Suprapubic skin (tissue), 4 donors: ENCODE measurements around the gene C14orf39. TPM values are rescaled to one million over a fixed set of nuclear protein-coding genes. Genes with fewer than 3 reads are reported as not detected.
"Not testable (repeated sequence)": the region's sequence is repeated elsewhere in the genome, so short reads cannot be mapped to it uniquely, and the experiment has no call there.

Experiments
- DNase-seq, 2 donors: peaks; one replicate each; pipeline ENCODE4 v3.0.0-alpha.2; 2019; ENCODE audit warnings: low spot score in 2 of 2
- H3K27ac ChIP-seq: fragments of 200-600 bp; sonication (generic); one replicate; pipeline ENCODE4 v1.5.1; 2019
- H3K27me3 ChIP-seq: fragments of 200-600 bp; sonication (generic); one replicate; pipeline ENCODE4 v1.5.1; 2019
- H3K36me3 ChIP-seq: fragments of 200-600 bp; sonication (generic); one replicate; pipeline ENCODE4 v1.5.1; 2019
- H3K4me1 ChIP-seq: fragments of 200-600 bp; sonication (generic); one replicate; pipeline ENCODE4 v1.5.1; 2019
- H3K4me3 ChIP-seq: fragments of 200-600 bp; sonication (generic); one replicate; pipeline ENCODE4 v1.5.1; 2019; ENCODE audit warnings: mild to moderate bottlenecking
- H3K9me3 ChIP-seq: fragments of 200-600 bp; sonication (generic); one replicate; pipeline ENCODE4 v1.5.1; 2019
- EP300 ChIP-seq: sonication (generic); formaldehyde crosslinking; IDR thresholded peaks from one replicate; pipeline ENCODE4 v1.6.1; 2017; ENCODE audit warnings: antibody characterized with exemption
- POLR2A ChIP-seq, 2 donors: fragments of 450-650 bp; IDR thresholded peaks; one replicate each; pipeline ENCODE4 v1.6.1; 2017; ENCODE audit warnings: antibody characterized with exemption in 2 of 2, mild to moderate bottlenecking in 2 of 2, moderate library complexity in 2 of 2
- POLR2AphosphoS5 ChIP-seq, 3 donors: sonication (generic); formaldehyde crosslinking; IDR thresholded peaks; one replicate each; pipeline ENCODE4 v1.6.1; 2017; ENCODE audit warnings: antibody characterized with exemption in 3 of 3
- WGBS: methylation state at CpG from one replicate; pipeline ENCODE4 v1.1.5; 2018; 5-methylcytosine and 5-hydroxymethylcytosine counted together
- total RNA-seq, 4 donors: library from RNA; depleted of rRNA; stranded (reverse); fragments of >200 nt; gene quantifications; one replicate each; pipeline ENCODE4 v1.1.0, GENCODE V29; 2016
- TF ChIP-seq, protein P1 (sequence below), 2 donors: fragments of 200-600 bp in 1 of 2; fragments of 450-650 bp in 1 of 2; sonication (generic) in 1 of 2; IDR thresholded peaks; one replicate each; pipeline ENCODE4 v1.5.1; 2016 to 2019; ENCODE audit warnings: antibody characterized with exemption in 2 of 2, mild to moderate bottlenecking in 1 of 2, moderate library complexity in 1 of 2

Gene C14orf39
- total RNA-seq, 4 donors from 2014 or later = not detected

DNA sequence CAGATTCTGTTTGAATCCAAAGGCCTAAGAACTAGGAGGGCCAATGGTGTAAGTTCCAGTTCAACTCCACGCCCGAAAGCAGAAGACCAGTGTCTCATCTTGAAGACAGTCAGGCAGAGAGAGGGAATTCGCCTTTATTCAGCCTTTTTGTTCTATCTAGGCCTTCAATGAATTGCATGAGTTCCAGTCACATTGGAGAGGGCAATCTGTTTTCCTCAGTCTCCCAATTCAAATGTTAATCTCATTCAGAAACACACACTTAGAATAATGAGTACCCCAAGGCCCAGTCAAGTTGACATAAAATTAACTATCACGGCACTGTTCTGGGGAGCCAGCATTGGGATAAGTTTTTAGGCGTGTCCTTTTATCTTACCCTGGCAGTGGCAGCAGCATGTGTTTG lies 65.8 kb downstream of the C14orf39 start:
- Histone ChIP-seq H3K9me3 (no peaks in the 10 kb centered on the region), H3K4me3 (no peak overlapping the region), H3K27me3 (no peaks in the 10 kb centered on the region), H3K27ac (no peak overlapping the region), H3K36me3 (no peaks in the 10 kb centered on the region), H3K4me1 (no peaks in the 10 kb centered on the region)
- WGBS = 91% methylated on average over 5 of the region's 5 CpGs
- TF ChIP-seq, protein P1, sequence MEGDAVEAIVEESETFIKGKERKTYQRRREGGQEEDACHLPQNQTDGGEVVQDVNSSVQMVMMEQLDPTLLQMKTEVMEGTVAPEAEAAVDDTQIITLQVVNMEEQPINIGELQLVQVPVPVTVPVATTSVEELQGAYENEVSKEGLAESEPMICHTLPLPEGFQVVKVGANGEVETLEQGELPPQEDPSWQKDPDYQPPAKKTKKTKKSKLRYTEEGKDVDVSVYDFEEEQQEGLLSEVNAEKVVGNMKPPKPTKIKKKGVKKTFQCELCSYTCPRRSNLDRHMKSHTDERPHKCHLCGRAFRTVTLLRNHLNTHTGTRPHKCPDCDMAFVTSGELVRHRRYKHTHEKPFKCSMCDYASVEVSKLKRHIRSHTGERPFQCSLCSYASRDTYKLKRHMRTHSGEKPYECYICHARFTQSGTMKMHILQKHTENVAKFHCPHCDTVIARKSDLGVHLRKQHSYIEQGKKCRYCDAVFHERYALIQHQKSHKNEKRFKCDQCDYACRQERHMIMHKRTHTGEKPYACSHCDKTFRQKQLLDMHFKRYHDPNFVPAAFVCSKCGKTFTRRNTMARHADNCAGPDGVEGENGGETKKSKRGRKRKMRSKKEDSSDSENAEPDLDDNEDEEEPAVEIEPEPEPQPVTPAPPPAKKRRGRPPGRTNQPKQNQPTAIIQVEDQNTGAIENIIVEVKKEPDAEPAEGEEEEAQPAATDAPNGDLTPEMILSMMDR (IDR thresholded peaks at IDR 0.05) = no peak
- no peak for TF ChIP-seq POLR2A (IDR thresholded peaks at IDR 0.05)
- TF ChIP-seq POLR2AphosphoS5 (IDR thresholded peaks at IDR 0.05) = no peak
- TF ChIP-seq EP300 = no peak
- DNase-seq = no peak

DNA sequence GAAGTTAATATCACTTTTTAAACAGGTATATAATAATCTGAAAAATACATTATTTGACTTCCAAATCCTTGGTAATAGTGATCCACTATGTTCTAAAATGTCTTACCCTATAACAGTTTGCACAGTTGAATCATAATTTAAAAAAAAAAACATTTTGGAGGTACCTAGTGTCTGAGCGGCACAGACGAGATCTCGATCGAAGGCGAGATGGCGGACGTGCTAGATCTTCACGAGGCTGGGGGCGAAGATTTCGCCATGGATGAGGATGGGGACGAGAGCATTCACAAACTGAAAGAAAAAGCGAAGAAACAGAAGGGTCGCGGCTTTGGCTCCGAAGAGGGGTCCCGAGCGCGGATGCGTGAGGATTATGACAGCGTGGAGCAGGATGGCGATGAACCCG lies 88.3 kb downstream of the C14orf39 start:
- H3K9me3 ChIP-seq, H3K36me3 ChIP-seq, H3K27me3 ChIP-seq, H3K4me3 ChIP-seq, DNase-seq, H3K27ac ChIP-seq, H3K4me1 ChIP-seq: not testable (repeated sequence)
- WGBS = 93% methylated on average over 22 of the region's 22 CpGs

DNA sequence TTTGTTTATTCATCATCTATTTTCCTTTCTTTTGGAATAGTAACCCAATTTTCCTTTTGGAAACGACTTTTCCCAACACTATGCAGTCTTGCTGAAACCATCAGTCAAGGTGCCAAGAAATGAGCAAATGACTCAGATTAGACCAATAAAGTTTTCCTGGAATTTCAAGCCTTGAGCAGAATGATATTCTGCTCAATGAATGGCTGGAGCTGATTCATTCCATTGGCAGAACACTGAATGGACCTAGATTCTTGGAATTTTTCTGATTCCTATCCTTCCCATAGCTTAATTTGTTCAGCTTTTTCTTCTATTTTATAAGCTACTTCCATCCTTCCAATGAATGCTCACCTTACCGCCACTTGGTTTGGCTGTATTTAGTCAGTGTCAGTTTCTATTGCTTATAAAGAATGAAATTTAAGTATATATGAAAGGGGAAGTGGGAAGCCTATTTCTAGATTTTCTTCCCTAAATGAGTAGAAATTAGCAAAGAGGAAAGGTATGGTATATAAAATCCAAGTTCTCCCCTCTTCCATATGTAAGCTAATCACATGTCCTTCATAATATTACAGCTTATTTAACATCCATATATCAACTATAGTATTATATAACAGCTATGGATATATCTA lies 89.0 kb downstream of the C14orf39 start:
- Histone ChIP-seq H3K4me3 (no peak overlapping the region), H3K4me1 (no peaks in the 10 kb centered on the region), H3K27ac (no peak overlapping the region), H3K27me3 (no peaks in the 10 kb centered on the region), H3K9me3 (peaks cover 5% of the 10 kb centered on the region), H3K36me3 (no peaks in the 10 kb centered on the region)
- TF ChIP-seq POLR2A (IDR thresholded peaks at IDR 0.05) (no peak), EP300 (no peak), POLR2AphosphoS5 (IDR thresholded peaks at IDR 0.05) (no peak)
- TF ChIP-seq, protein P1 (IDR thresholded peaks at IDR 0.05) = no peak
- WGBS = 55% methylated on average over 2 of the region's 2 CpGs
- DNase-seq = no peak

Other genes starting within 250 kb of the C14orf39 start
- 10 to 100 TPM; 29.7 to 58.4 (median 43.5) TPM for gene PPM1A, start 236.8 kb downstream of the C14orf39 start, total RNA-seq
- gene SIX6, start 23.1 kb upstream of the C14orf39 start, total RNA-seq = not detected
- gene SIX1, start 163.4 kb upstream of the C14orf39 start, total RNA-seq = under 1 TPM in 2 of 4 donors, not detected in 2; 0.31 to 0.64 TPM
- gene SIX4, start 238.3 kb upstream of the C14orf39 start, total RNA-seq = 1 to 10 TPM in 1 of 4 donors, under 1 TPM in 3; 0.60 to 1.2 (median 0.75) TPM
- gene MNAT1, start 248.7 kb upstream of the C14orf39 start, total RNA-seq = 10 to 100 TPM; 13.1 to 38.8 (median 22.0) TPM